Measurements from ENCODE around the gene KRTAP10-1. TPM values are rescaled to one million over a fixed set of nuclear protein-coding genes. Genes with fewer than 3 reads are reported as not detected.
A peak's percentile ranks its signal among the peaks of the same experiment; 100 is the strongest.

KRTAP10-1 gene
- total and polyA plus RNA-seq, 4 donors = not detected

- H3K36me3 ChIP-seq (ENCODE audit: control insufficient read depth in 4 of 4, insufficient read depth in 3 of 4, low read depth in 1 of 4, low read length in 3 of 4) = no peaks in the 10 kb centered on the region
- no peaks in the 10 kb centered on the region for H3K27me3 ChIP-seq (ENCODE audit: control insufficient read depth in 4 of 4, insufficient read depth in 4 of 4, low read length in 3 of 4)
- 95% methylated on average over 40 of the region's 40 CpGs for WGBS
- no peak overlapping the region for H3K27ac ChIP-seq (ENCODE audit: low read depth in 1 of 2, low read length in 2 of 2)
- peaks cover 0 to 4% (median 1%) of the 10 kb centered on the region in 4 donors for H3K9me3 ChIP-seq (ENCODE audit: control insufficient read depth in 4 of 4, low read length in 3 of 4)
- peak; percentile 26 for DNase-seq (ENCODE audit: low spot score)
- H3K4me3 ChIP-seq (ENCODE audit: low read depth in 1 of 3, low read length in 3 of 3) = no peak overlapping the region
- TF ChIP-seq JUND (IDR thresholded peaks at IDR 0.05) = no peak
- no peak for TF ChIP-seq FOXA2 (IDR thresholded peaks at IDR 0.05)
- TF ChIP-seq MAX (IDR thresholded peaks at IDR 0.05) = no peak
- TF ChIP-seq EGR1 (IDR thresholded peaks at IDR 0.05; ENCODE audit: low read depth in 2 of 2) = no peak
- TF ChIP-seq REST (IDR thresholded peaks at IDR 0.05) = no peak
- no peak for TF ChIP-seq HNF4A (conservative IDR thresholded peaks at IDR 0.05)
- TF ChIP-seq FOXA1 (IDR thresholded peaks at IDR 0.05) = no peak
- no peak for TF ChIP-seq HNF4G (IDR thresholded peaks at IDR 0.05)
- no peak for TF ChIP-seq NR2F2 (IDR thresholded peaks at IDR 0.05)
- TF ChIP-seq SP1 (IDR thresholded peaks at IDR 0.05) = no peak
- no peak for TF ChIP-seq RAD21 (IDR thresholded peaks at IDR 0.05)
- TF ChIP-seq CTCF (IDR thresholded peaks at IDR 0.05; ENCODE audit: low read depth, low read length, missing input control) = no peak
- TF ChIP-seq YY1 (IDR thresholded peaks at IDR 0.05) = no peak
- TF ChIP-seq RXRA (IDR thresholded peaks at IDR 0.05) = no peak
- no peak for TF ChIP-seq ZBTB33 (IDR thresholded peaks at IDR 0.05)
- no peak for TF ChIP-seq TAF1 (conservative IDR thresholded peaks at IDR 0.05)
- TF ChIP-seq GABPA (IDR thresholded peaks at IDR 0.05 in 1 of 2, conservative IDR thresholded peaks at IDR 0.05 in 1 of 2) = no peak
- no peak for TF ChIP-seq ATF3 (IDR thresholded peaks at IDR 0.05)
- no peak overlapping the region for H3K9ac ChIP-seq (ENCODE audit: low read depth in 1 of 2, low read length in 2 of 2)
- peaks cover 0 to 7% (median 3%) of the 10 kb centered on the region in 4 donors for H3K4me1 ChIP-seq (ENCODE audit: control insufficient read depth in 4 of 4, insufficient read depth in 4 of 4, low read length in 3 of 4)
Measured at GRCh38 chr21:44571844-44572782, 32.1 kb upstream of the KRTAP10-1 start.

Measured in liver (tissue), 9 donors.